ENCODE results near the gene CLDN3.

GRCh38 chr7:73762659-73762999 lies 7.4 kb downstream of the CLDN3 start:
- TF ChIP-seq POLR2A (IDR thresholded peaks at IDR 0.05) (no peak), POLR2AphosphoS5 (IDR thresholded peaks at IDR 0.05) (no peak), CTCF (IDR thresholded peaks at IDR 0.05) (no peak)

Data from upper lobe of left lung (tissue), 4 donors.